Measurements from ENCODE around the gene AUP1.

Gene AUP1

GRCh38 chr2:74481431-74481830 lies 48.1 kb downstream of the AUP1 start:
- Histone ChIP-seq H2BK5ac (ENCODE audit: low read length) (no peak overlapping the region), H3K23ac (ENCODE audit: low read length) (peak overlapping the region; percentile 37), H3K4me2 (ENCODE audit: low read length) (peak overlapping the region; percentile 99), H2BK15ac (replicated peaks; ENCODE audit: low read depth) (no peak overlapping the region), H3K4me3 (ENCODE audit: low read length) (peak overlapping the region; percentile 70), H3K18ac (ENCODE audit: low read length) (no peak overlapping the region), H3K56ac (ENCODE audit: low read length) (peak overlapping the region; percentile 92), H3K9ac (ENCODE audit: low read length) (peak overlapping the region; percentile 84), H3K79me2 (ENCODE audit: control insufficient read depth, insufficient read depth, low read length) (no peaks in the 10 kb centered on the region), H3K27me3 (ENCODE audit: insufficient read depth, low read length, poor library complexity) (no peaks in the 10 kb centered on the region), H2BK120ac (ENCODE audit: low read depth, low read length) (no peak overlapping the region), H3K4ac (ENCODE audit: low read depth, low read length) (no peak overlapping the region), H3K79me1 (ENCODE audit: low read length) (peaks cover 12% of the 10 kb centered on the region), H4K5ac (ENCODE audit: low read length) (no peak overlapping the region), H3K36me3 (ENCODE audit: control insufficient read depth, insufficient read depth, low read length) (peaks cover 3% of the 10 kb centered on the region), H3K27ac (ENCODE audit: low read depth, low read length) (no peak overlapping the region), H4K8ac (ENCODE audit: low read depth, low read length) (no peak overlapping the region), H3K4me1 (ENCODE audit: control insufficient read depth, low read depth, low read length) (no peaks in the 10 kb centered on the region), H2AK5ac (ENCODE audit: low read length) (no peak overlapping the region)
- DNase-seq = no peak
- WGBS (ENCODE audit: extremely low coverage, insufficient coverage, low lambda C conversion rate) = no CpG with 5 or more reads among the region's 3 CpGs

Measured in mesendoderm (in vitro differentiated cells).